ENCODE data around the gene NLRP8. TPM values are rescaled to one million over a fixed set of nuclear protein-coding genes. Genes with fewer than 3 reads are reported as not detected.
A peak's percentile ranks its signal among the peaks of the same experiment; 100 is the strongest.
"Not testable (repeated sequence)": the region's sequence is repeated elsewhere in the genome, so short reads cannot be mapped to it uniquely, and the experiment has no call there.

The NLRP8 gene
- total RNA-seq, 1 donor from 2014 or later = not detected

DNA sequence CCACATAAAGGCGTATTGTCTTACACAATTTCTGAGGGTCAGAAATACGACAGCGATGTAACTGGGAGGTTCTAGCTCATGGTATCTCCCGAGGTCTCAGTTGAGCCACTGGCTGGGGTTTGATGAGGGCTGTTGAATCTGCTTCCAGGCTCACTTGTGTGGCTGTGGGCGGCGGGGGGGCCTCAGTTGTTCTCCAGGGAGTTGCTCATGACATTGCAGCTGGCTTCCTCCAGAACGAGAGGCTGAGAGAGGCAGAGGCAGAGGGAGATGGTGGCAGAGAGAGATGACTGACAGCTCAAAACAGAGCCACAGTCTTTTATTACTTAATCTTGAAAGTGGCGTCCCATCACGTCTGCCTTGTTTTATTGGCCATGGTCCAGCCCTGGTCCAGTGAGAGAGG is 32.8 kb downstream of the NLRP8 start:
- no peak for DNase-seq

GRCh38 chr19:55985254-55985653 is 37.6 kb downstream of the NLRP8 start:
- DNase-seq = no peak

DNA sequence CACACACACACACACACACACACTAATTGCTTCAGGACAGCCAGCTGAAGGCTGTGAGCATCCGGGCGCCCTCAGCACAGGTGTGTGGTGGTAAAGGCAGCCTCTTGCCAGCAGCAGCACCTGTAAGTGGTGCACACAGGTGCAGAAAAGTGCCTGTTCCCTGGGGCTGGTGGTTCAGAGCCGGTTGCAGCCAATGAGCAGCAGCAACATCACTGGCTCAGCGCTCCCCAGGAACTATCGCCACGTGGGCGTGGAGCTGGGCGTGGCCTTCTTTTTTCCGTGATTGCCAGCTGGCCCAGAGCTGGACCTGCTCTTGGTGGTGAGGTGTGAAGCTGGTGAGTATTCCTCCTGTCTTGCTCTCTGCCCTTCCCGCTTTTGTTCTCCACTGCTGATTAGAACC is 38.9 kb downstream of the NLRP8 start, which contains the start of gene NLRP5:
Gene NLRP5 (plus strand): TSS at position 289 of the 400 bp plus-strand sequence.
- DNase-seq = no peak

GRCh38 chr19:55990831-55991230 is 43.2 kb downstream of the NLRP8 start:
- DNase-seq = no peak

DNA sequence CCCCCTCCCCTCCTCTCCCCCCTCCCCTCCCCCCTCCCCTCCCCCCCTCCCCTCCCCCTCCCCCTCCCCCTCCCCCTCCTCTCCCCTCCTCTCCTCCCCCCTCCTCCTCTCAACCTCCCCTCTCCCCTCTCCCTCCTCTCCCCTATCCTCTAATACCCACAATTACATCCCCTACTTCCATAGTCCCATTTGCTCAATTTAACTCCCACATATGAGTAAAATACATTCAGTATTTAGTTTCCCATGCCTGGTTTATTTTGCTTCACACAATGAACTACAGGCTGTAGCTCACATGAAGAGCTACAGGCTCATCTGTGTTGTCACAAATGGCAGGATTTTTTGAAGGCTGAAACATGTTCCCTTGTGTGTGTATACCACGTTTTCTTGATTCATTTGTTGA is 45.9 kb downstream of the NLRP8 start:
- DNase-seq = no peak

DNA sequence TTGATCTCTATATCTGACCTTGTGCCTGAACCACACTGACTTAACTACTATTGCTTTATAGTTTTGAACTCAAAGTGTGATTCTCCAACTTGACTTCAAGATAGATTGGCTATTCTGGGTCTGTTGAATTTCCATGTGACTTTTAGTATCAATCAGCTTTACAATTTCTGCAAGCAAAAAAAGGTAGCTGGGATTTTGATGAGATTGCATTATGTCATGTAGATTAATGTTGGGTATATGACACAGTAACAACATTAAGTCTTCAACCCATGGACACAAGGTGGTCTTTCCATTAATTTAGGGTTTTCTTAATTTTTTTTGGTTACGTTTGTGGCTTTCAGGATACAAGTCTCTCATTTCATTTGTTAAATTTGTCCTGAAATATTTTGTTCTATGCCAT is 67.1 kb downstream of the NLRP8 start:
- DNase-seq = no peak

DNA sequence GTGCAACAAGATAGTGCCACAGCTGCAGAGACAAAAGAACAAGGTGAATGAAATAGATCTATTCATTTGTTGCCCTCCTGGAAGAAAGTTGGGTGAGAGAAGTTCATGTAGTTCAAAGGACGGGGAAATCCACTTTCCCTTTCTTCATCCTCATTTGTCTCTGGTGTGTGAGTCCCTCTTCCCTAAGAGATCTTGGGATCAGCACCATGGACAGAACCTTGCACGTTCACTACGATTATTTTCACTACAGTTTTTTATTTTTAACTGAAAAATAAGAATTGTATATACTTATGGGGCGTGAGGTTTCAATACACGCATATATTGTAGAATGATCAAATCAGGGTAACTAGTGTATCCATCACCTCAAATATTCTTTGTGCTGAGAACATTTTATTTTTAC is 68.1 kb downstream of the NLRP8 start:
- peak; percentile 4 for DNase-seq

- DNase-seq = not testable (repeated sequence)
These were observed 71.7 kb downstream of the NLRP8 start for GRCh38 chr19:56019325-56019724.

DNA sequence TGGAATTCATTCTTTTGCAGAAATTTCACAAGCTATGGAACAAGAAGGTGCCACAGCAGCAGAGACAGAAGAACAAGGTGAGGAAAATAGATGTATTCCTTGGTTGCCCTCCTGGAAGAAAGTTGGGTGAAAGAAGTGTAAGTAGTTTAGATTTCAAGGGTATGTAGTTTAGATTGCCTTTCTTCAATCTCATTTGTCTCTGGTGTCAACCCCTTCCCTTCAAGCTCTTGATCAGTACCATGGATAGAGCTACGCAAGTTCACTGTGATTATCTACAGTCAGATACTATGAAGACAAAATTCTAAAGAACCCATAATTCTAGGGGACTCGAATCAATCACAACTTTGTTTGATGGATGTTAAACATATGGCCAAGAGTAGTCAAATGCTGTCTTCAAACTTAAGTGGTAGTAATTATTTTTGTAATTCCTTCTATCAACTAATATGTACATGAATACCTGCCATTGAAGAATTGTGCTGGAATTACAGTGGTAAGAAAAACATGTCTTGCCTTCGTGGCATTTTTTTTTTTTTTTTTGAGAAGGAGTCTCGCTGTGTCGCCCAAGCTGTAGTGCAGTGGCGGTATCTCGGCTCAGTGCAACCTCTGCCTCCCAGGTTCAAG is 72.8 kb downstream of the NLRP8 start:
- DNase-seq = not testable (repeated sequence)

DNA sequence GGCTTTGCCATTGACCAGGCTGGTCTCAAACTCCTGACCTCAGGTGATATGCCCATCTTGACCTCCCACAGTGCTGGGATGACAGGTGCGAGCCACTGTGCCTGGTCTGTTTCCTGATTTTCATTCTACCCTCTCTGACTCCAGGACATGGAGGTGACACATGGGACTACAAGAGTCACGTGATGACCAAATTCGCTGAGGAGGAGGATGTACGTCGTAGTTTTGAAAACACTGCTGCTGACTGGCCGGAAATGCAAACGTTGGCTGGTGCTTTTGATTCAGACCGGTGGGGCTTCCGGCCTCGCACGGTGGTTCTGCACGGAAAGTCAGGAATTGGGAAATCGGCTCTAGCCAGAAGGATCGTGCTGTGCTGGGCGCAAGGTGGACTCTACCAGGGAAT is 79.1 kb downstream of the NLRP8 start:
- DNase-seq = no peak

Other genes with a start within 250 kb of the NLRP8 start
- not detected for gene NLRP9, start 209.4 kb upstream of the NLRP8 start, total RNA-seq
- 2.5 TPM for gene RFPL4A, start 188.7 kb upstream of the NLRP8 start, total RNA-seq
- not detected for gene RFPL4AL1, start 178.7 kb upstream of the NLRP8 start, total RNA-seq
- not detected for gene NLRP11, start 115.8 kb upstream of the NLRP8 start, total RNA-seq
- not detected for gene NLRP4, start 111.3 kb upstream of the NLRP8 start, total RNA-seq
- not detected for gene NLRP13, start 15.5 kb upstream of the NLRP8 start, total RNA-seq
- gene NLRP5, start 38.9 kb downstream of the NLRP8 start, total RNA-seq = not detected
- 21.8 TPM for gene ZNF787, start 173.5 kb downstream of the NLRP8 start, total RNA-seq
- gene ZNF444, start 193.5 kb downstream of the NLRP8 start, total RNA-seq = 8.0 TPM
- not detected for gene GALP, start 228.2 kb downstream of the NLRP8 start, total RNA-seq
- not detected for gene ZSCAN5B, start 250.0 kb downstream of the NLRP8 start, total RNA-seq

All from tongue (tissue), 2 donors.